HL-60 (cell line): Measurements from ENCODE around the gene L3MBTL4.

Source experiments
- DNase-seq, 2 experiments: peaks; one replicate each; pipeline ENCODE4 v3.0.0-alpha.2; 2010 to 2020; ENCODE audit warnings: low read depth in 1 of 2, low spot score in 1 of 2
- H3K27ac ChIP-seq: fragments of 250-450 bp; sonication (Bioruptor Pico); replicated peaks from 2 replicates; pipeline ENCODE4 v1.5.1; 2020; ENCODE audit warnings: mild to moderate bottlenecking, moderate library complexity
- H3K27me3 ChIP-seq: fragments of 250-450 bp; sonication (Bioruptor Pico); 2 replicates; pipeline ENCODE4 v1.5.1; 2021; ENCODE audit warnings: mild to moderate bottlenecking, moderate library complexity; ENCODE audit not compliant: insufficient read depth, poor library complexity, severe bottlenecking
- H3K4me3 ChIP-seq: replicated peaks from 2 replicates; pipeline ENCODE4 v1.5.1; 2011; ENCODE audit warnings: mild to moderate bottlenecking, control low read depth, low read length; ENCODE audit not compliant: insufficient read depth
- CTCF ChIP-seq: IDR thresholded peaks from one replicate; pipeline ENCODE4 v1.5.1; 2011; ENCODE audit warnings: low read length, control low read depth, inconsistent platforms; ENCODE audit not compliant: insufficient read depth
- GABPA ChIP-seq: IDR thresholded peaks from 2 replicates; pipeline ENCODE4 v1.6.1; 2012; ENCODE audit warnings: low read depth
- POLR2AphosphoS5 ChIP-seq: IDR thresholded peaks from 2 replicates; pipeline ENCODE4 v1.6.1; 2012; ENCODE audit warnings: low read depth
- REST ChIP-seq: IDR thresholded peaks from 2 replicates; pipeline ENCODE4 v1.6.1; 2012; ENCODE audit warnings: low read depth; ENCODE audit not compliant: insufficient replicate concordance
- SPI1 ChIP-seq: IDR thresholded peaks from 2 replicates; pipeline ENCODE4 v1.6.1; 2012; ENCODE audit warnings: low read depth, mild to moderate bottlenecking, borderline replicate concordance

The L3MBTL4 gene

DNA sequence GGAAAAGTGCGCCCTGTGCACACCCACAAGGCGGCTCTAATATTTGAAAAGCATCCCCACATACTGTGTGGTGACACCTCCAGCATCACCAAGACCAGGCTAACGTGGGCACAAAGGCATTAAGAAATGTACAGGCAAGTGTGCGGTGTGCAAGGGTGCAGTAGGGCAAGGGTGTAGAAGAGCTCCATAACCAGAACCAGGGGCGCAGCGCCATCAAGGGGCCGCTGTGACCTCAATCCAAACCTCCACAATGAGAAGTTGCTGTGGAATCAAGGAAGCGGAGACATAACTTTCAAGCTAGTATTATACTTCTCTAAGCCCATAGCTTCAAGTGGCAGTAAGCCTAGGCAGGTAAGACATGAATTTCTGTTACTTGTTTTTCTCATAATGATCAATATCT, 13.0 kb downstream of the L3MBTL4 start:
- Histone ChIP-seq H3K4me3 (no peak overlapping the region), H3K27ac (no peak overlapping the region), H3K27me3 (no peaks in the 10 kb centered on the region)
- no peak for DNase-seq
- TF ChIP-seq GABPA (no peak), CTCF (no peak), REST (no peak), POLR2AphosphoS5 (no peak), SPI1 (no peak)

- Histone ChIP-seq H3K27me3 (no peaks in the 10 kb centered on the region), H3K27ac (no peak overlapping the region), H3K4me3 (no peak overlapping the region)
- DNase-seq: no peak
- TF ChIP-seq POLR2AphosphoS5 (no peak), GABPA (no peak), CTCF (no peak), SPI1 (no peak), REST (no peak)
Observed at GRCh38 chr18:6399776-6400175, 14.9 kb downstream of the L3MBTL4 start.

GRCh38 chr18:6397931-6398566, 16.7 kb downstream of the L3MBTL4 start:
- no peak overlapping the region for H3K4me3 ChIP-seq
- no peaks in the 10 kb centered on the region for H3K27me3 ChIP-seq
- TF ChIP-seq SPI1 (no peak), REST (peak; percentile 39), CTCF (no peak), POLR2AphosphoS5 (no peak)
- DNase-seq: no peak
- H3K27ac ChIP-seq: no peak overlapping the region
